GM19025 (cell line): ENCODE results near the gene RPL36.
"Not testable (repeated sequence)": the region's sequence is repeated elsewhere in the genome, so short reads cannot be mapped to it uniquely, and the experiment has no call there.

Experiments
- ATAC-seq: cut with Tn5 transposase; IDR thresholded peaks from one replicate; pipeline ENCODE4 v1.9.1; 2021; ENCODE audit warnings: mild to moderate bottlenecking, low read depth, moderate library complexity; ENCODE audit not compliant: unreplicated experiment

RPL36 gene

DNA sequence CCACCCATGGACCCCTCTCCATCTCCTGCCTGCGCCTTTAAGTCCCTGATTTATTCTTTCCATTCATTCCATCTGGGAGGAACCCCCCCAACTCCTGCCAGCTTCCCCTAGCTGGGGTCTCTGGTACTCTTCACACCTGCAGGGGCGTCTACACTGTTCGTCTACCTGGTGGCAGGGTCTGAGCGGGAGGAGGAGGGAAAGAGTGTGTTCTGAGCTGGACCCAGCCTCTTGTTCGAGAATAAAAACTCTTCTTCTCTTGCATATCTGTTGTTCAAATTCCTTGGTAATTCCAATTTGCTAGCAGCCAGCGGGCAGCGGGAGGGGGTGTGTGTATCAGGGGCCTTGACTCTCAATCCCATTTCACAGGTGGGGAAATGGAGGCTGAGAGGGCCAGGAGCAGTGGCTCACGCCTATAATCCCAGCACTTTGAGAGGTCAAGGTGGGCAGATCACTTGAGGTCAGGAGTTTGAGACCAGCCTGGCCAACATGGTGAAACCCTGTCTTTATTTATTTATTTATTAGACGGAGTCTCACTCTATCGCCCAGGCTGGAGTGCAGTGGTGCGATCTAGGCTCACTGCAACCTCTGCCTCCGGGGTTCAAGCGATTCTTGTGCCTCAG is 1.7 kb upstream of the RPL36 start:
- not testable (repeated sequence) for ATAC-seq

DNA sequence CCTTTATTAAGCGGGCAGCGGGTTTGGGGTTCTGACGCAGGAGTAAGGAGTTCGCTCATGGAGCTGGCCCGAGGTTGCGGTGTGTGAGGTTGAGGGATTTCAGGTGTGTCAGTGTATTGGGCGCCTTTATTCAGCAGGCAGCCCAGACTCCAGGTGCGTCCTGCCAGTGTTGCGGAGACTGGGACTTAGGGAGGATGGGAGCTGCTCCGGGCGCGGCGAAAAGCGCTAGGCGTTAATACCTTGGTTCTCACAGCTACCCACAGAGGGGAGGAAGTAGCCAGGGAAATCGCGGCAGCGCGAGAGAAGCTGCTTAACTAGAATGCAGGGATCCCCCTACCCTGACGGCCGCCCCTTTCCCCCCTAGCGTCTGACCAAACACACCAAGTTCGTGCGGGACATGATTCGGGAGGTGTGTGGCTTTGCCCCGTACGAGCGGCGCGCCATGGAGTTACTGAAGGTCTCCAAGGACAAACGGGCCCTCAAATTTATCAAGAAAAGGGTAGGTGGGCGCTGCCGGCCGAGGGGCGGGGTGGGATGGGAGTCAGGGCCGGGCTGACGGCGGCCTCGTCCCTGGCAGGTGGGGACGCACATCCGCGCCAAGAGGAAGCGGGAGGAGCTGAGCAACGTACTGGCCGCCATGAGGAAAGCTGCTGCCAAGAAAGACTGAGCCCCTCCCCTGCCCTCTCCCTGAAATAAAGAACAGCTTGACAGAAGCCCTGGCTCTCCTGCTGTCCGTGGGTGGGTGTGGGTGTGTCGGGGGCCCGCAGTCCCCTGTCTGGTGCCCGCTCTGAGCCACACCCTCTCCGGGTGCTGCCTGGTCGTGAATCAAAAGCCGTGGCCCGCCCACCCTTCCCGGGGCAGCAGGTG is 1.1 kb downstream of the RPL36 start:
- ATAC-seq = no peak

DNA sequence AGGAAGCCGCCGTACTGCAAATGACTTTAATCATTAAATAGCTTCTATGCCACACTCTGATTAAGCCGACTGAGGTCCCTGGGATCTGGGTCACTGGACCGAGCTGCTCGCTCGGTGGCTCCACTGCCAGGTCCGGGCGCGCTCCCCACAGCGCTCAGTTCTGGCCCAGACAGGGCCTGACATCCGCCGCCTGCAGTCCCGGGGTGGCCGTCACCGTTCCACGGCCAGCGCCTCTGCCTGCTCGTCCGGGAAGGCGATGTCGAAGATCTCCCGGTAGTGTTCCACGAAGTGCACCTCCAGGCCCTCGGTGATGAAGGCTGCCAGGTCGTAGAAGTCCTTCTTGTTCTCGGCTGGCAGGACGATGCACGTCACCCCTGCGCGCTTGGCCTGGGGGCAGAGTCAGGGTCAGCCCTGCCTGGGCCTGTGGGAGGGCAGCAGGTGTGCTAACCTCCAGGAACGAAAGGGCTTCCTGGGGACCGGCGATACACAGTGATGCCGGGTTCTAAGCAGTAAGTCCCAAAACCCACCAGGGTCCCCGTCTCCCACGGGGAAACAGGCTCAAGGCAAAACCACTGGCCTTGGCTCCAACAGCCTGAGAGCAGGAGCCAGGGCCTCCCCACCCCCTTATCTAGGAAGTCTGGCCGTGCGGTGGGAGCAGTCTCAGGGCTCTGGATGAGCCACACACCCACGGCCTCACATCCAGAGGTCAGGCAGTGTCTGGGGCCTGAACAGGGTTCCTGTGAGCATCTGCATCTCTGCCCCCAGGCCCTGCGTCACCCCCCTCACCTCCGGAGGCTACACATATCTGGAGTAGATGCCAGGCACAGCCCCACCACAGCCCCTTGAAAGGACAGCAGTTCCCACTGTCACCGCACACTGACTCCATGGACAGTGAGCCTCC is 2.0 kb downstream of the RPL36 start:
- no peak for ATAC-seq

DNA sequence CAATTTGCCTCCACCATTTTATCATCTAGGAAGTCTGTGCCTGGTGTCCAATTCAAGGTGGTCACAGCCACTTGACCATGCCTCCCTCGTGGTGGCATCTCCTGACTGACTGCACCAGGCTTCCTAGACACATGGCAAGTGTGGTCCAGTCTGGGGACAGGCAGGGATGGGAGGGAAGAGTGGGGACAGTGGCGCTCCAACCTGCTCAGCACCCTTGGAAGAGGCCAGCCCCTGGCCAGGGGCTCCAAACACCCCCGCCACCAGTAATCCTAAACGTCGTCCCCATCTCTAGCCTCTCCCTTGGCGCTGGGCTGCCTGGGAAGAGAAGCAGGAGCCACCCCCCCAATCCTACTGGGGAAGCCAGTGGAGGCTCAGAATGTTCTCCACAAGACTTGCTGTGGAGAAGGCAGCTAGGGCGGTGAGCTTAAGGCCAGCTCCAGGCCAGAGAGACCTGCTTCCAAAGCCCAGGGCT is 2.7 kb downstream of the RPL36 start:
- no peak for ATAC-seq

DNA sequence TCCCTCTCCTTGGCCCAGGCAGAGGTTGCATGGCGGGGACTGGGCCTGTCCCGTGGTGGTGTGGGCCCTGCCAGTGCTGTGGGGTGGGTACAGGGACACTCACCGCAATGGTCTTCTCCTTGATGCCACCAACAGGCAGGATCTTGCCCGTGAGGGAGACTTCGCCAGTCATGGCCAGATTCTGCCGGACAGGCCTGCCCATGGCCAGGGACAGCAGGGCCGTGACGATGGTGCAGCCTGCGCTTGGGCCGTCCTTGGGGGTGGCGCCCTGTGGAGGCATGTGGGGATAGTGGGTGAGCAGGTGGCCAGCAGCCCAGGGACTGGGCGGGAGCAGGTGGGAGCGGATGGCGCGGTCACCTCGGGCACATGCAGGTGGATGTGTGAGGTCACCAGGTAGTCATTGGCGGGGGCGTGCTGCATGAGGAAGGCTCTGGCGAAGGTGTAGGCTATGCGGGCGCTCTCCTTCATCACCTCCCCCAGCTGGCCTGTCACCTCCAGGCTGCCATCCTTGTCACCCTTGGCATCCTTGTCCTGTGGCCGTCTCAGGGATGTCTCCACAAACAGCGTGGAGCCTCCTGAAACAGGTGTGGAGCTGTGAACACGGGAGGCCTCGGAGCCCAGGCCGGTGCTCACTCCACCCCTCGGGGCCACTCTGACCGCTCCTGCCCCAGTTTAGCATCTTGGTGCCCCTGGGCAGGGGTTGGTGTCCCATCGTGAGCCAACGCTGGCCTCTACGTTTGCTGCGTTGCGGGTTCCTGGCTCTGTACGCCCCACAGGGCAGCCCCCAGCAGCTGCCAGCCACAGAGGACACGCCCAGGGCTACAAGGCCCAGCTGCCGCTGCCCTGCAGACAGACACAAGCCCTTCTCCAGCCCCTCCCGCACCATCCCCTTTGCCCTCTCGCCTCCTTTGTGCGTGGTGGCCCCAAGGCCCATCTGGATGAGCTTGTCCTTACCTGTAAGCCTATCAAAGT is 3.4 kb downstream of the RPL36 start:
- no peak for ATAC-seq

DNA sequence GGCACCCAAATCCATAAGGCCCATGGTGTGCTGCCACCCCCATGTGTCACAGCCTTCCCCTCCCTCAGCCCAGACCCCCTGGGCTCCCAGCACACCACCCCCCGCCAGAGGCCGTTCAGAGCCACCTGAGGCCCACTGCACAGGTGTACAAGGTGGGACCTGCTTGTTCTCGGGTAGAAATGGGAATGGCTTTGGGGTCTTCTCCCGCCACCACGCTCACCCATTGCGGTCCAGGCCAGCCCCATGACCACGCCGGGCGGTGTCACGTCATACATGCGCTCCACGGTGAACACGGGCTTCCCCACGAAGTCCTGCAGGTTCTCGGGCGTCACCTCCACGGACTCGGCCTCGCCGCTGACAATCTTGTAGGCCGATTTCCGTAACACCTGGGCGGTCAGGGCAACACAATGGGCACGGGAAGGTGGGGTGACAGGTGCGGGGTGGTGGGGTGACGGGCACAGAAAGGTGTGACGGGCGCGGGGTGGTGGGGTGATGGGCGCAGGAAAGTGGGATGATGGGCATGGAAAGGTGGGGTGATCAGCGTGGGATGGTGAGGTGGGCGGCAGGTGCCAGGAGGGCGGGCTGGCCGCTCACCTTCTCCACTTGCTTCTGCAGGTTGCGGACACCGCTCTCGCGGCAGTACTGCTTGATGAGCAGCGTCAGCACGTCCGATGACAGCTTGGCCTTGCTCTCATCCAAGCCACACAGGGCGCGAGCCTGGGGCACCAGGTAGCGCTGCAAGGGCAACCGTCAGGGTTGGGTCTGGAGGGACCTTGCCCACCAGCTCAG is 4.3 kb downstream of the RPL36 start:
- ATAC-seq = no peak

DNA sequence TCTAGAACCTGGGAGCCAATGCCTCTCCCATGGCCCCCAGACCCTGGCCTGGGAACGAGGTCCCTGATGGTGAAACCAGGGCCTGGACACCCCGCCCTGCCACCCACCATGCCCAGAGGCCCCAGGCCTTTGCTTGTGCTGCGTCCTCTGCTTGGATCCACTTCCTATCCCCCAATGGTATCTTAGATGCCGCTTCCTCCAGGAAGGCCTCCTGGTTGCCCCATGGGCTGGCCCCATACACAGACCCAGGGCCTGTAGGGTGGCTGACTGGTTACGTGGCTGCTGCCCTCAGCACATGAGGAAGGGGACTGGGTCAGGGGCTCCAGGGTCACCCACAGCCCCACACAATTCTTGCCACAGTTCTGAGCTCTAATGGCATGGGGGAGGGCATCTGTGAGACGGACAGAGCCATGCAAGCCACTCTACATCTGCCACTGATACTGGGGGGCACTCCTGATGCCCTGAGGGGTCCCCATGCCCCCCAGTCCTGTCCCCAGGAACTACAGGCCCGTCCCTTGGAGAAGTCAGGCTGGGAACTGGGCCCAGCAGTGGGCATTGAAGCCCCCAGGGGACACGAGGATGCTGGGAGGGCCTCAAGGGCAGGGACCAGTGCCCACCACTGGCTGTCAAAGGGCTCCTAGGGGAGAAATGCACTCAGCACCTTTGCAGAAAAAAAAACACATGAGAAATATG is 5.0 kb downstream of the RPL36 start:
- no peak for ATAC-seq

DNA sequence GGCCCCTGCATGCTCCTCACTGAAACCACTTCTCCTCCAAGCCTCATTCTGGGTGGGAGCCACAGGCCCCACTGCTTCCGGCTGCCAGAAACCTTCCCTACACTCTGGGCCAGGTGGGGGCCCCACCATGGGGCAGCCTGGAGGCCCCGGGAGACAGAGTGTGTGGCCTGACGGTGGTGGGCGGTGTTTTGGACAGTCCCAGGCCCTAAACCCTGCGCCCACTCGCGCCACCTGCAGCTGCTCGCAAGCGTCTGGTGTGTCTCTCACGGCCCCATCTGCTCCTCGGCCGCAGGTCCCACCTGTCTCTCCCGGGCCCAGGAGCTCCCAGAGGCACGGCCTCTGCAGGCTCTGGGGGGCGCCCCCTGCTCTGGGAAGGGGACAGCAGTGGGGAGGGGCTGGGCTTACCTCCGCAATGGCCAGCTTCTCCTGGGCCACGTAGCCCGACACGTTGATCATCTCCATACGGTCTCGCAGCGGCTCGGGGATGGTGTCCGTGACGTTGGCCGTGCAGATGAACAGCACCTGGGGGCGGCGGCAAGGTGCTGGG is 5.6 kb downstream of the RPL36 start:
- ATAC-seq = no peak

DNA sequence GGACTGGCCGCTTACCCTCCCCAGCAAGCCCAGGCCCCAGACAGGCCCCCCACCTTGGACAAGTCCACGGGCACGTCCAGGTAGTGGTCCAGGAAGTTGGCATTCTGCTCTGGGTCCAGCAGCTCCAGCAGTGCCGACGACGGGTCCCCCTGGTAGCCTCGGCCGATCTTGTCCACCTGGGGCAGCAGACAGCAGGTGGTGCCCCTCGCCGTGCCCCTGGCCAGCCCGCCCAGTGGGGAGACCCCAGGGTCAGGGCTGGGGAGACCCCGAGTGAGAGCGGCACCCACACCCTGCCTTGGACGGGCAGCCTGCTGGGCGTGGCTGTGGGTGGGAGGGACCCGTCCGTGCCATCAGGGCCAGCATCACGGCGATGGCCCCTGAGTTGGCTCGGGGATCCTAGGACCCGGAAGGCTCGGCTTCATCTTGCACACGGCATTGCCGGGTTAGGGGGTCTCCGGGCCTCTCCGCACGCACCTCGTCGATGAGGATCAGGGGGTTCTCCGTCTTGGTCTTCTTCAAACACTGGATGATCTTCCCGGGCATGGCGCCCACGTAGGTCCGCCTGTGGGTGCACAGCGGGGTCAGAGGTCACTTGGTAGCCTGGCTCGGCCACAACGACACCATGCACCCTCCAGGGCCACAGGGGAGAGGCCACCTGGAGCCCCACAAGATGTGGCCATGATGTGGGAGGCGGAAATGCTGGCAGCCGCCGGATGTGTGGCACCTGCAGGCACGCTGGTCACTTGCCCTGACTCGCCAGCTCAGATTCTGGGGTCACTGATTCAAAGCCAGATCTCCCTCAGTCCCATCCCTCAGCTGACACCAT is 6.3 kb downstream of the RPL36 start:
- ATAC-seq = no peak

DNA sequence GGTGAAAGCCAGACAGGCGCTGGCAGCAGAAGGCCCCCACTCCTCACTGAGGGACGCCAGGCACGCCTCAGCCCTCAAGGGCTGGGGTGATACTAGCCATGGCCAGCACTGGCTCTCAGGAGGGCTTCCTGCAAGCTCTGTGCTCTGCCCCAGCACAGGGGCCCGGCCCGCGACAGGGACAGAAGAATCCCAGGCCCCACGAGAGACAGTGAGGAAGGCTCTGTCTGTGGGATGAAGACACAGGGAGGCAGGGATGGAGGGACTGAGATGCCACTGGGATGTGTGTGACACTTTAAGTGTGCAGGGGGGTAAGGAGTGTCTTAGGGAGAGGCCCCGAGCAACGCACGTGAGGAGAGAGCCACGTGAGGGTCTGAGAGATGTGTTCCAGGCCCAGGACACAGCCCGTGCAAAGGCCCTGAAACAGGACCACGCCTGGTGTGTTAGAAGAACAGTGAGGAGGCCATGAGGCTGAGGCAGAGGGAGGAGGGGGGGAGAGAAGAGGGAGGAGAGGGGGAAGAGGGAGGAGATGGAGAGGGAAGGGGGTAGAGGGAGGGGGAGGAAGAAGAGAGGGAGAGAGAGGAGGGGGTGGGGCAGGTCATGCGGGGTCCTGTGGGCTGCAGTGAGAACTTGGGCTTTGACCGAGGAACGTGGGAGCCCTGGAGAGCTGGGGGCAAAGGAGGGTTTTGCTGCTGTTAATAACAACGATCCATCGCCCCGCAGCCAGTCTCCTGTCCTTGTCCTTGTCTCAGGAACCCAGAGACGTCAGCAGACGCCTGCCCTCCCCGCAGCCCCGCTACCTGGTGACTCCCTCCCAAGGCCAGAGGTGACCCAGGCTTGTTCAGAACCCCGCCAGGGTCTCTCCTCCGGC is 7.2 kb downstream of the RPL36 start:
- no peak for ATAC-seq

DNA sequence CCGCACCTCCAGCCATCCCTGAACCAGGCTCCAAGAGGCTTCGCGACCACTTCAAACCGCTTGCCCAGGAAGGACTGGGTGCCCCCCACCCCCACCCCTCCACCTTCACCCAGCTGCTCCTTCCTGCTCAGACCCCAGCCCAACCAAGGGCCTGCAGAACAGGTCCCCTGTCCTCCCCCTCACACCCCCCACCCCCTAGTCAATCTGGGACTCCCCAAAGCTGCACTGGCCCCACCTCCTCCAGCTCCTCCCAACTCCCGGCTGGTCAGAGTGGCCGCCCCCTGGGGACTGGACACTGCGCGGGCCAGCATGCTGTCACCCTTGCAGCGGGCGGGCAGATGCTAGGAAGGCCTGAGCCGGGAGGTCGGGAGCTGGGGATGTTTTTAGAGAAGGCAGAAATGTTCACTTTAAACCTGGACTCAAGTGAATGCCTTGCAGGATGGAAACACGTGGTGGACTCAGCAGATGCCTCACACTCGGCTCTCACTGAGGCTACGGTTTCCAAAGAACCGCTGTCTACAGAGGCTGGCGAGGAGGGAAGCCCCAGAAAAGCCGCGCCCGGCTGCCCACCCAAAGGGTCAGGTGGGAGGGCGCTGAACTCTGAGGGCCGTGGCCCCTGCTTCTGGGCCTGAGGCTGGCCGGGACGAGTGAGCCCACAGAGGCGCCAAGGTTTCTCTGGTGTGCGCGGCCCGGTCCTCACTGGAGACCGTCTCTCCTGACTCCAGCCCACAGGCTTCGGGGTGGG is 8.0 kb downstream of the RPL36 start:
- ATAC-seq = no peak

DNA sequence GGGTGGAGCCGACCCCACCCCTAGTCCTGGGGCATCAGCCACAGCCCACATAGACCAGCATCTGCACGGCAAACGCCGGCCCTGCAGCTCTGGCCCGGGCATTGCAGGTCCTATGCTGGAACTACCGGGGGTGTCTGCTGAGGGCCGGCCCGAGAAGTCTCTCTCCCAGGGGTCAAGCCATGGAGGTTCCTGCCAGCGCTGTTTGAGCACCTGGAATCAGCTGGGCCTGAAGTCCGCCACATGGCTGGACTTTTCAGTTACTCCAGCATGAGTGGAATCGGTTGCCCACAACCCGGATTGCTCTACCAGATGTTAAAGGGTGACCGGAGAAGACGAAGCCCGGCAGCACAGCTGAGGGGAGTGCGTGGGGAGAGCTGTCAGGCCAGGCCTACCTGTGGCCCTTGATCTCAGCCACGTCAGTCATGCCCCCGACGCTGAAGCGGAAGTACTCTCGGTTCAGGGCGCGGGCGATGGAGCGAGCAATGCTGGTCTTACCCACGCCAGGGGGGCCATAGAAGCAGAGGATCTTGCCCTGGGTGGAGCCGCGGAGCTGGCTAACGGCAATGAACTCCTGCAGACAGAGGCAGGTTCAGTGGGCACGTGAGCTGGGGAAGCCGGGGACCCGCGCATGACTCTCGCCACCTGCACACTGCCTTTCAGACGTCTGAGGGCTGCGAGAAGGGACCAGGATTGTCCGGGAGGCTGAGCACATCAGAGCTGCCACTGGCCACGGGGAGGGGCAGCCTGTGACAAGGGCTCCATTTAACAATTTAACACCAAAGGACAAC is 8.7 kb downstream of the RPL36 start:
- ATAC-seq = no peak

DNA sequence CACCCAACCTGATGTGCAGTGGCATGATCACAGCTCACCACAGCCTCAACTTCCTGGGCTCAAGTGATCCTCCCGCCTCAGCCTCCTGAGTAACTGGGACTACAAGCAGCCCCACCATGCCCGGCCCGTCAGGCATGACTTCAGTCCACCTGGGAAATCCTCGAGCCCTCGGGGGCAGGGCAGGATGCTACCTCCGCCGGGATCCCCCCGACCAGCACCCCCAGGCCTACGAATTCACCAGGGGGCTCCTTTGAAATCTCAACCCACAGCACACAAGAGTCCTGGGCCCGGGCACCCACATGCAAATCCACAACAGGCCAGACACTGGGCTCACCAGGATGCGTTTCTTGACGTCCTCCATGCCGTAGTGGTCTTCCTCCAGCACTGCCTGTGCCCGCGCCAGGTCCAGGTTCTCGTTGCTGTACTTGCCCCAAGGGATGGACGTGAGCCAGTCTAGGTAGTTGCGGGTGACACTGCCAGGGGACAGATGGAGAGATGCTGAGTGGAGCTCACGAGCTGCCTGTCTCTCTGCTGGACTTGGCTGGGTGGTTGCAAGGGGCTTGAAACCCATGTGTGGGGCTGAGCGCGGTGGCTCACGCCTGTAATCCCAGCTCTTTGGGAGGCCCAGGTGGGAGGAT is 10.5 kb downstream of the RPL36 start:
- no peak for ATAC-seq

DNA sequence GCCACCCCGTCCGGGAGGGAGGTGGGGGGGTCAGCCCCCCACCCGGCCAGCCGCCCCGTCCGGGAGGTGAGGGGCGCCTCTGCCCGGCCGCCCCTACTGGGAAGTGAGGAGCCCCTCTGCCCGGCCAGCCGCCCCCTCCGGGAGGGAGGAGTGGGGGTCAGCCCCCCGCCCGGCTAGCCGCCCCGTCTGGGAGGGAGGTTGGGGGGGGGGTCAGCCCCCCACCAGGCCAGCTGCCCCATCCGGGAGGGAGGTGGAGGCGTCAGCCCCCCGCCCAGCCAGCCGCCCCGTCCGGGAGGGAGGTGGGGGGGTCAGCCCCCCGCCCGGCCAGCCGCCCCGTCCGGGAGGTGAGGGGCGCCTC is 11.9 kb downstream of the RPL36 start:
- ATAC-seq = not testable (repeated sequence)
